RWPE2 (cell line): ENCODE results near the gene GCAT.

Experiments
- ATAC-seq: fragments of 200-7000 bp; cut with Tn5 transposase; 3 replicates; pipeline ENCODE4 v1.9.1; 2021; ENCODE audit warnings: low read depth
- DNase-seq: peaks from one replicate; pipeline ENCODE4 v3.0.0-alpha.2; 2020; ENCODE audit warnings: low spot score
- H3K27ac ChIP-seq: fragments of 450-650 bp; 2 replicates; pipeline ENCODE4 v1.5.1; 2017; ENCODE audit warnings: mild to moderate bottlenecking; ENCODE audit not compliant: poor library complexity, severe bottlenecking
- H3K27me3 ChIP-seq: fragments of 250-450 bp; sonication (Bioruptor Pico); 2 replicates; pipeline ENCODE4 v1.5.1; 2021; ENCODE audit warnings: mild to moderate bottlenecking, moderate library complexity; ENCODE audit not compliant: insufficient read depth, poor library complexity, severe bottlenecking
- H3K36me3 ChIP-seq: fragments of 250-450 bp; sonication (Bioruptor Pico); 2 replicates; pipeline ENCODE4 v1.5.1; 2020; ENCODE audit warnings: low read depth, mild to moderate bottlenecking, moderate library complexity
- H3K4me1 ChIP-seq: fragments of 250-450 bp; sonication (Bioruptor Pico); 2 replicates; pipeline ENCODE4 v1.5.1; 2021; ENCODE audit warnings: mild to moderate bottlenecking, moderate library complexity; ENCODE audit not compliant: insufficient read depth, poor library complexity, severe bottlenecking
- H3K4me3 ChIP-seq: fragments of 250-450 bp; sonication (Bioruptor Pico); 2 replicates; pipeline ENCODE4 v1.5.1; 2021; ENCODE audit warnings: mild to moderate bottlenecking, moderate library complexity; ENCODE audit not compliant: severe bottlenecking
- H3K9me3 ChIP-seq: fragments of 250-450 bp; sonication (Bioruptor Pico); 2 replicates; pipeline ENCODE4 v1.5.1; 2021; ENCODE audit warnings: mild to moderate bottlenecking, moderate library complexity; ENCODE audit not compliant: severe bottlenecking
- TF ChIP-seq, protein P1 (sequence below): fragments of 450-650 bp; IDR thresholded peaks from one replicate; pipeline ENCODE4 v1.5.1; 2017; ENCODE audit warnings: mild to moderate bottlenecking, moderate library complexity; ENCODE audit not compliant: poor library complexity, severe bottlenecking

Gene GCAT

DNA sequence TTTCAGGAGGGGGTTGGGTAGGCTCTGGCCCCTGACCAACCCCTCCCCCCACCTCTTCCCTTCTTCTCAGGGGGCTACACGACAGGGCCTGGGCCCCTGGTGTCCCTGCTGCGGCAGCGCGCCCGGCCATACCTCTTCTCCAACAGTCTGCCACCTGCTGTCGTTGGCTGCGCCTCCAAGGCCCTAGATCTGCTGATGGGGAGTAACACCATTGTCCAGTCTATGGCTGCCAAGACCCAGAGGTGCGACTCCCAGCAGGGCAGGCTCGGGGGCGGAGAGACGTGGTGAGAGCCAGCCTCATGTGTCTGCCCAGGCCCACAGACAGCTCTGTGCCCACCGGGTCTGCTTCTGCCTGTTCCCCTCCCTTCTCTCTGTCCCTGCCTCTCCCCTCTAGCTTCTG lies 7.9 kb downstream of the GCAT start:
- H3K4me3 ChIP-seq, result no peak overlapping the region
- ATAC-seq, result no peak

GRCh38 chr22:37816543-37817180 lies 8.9 kb downstream of the GCAT start:
- Histone ChIP-seq H3K27me3 (peaks cover 15% of the 10 kb centered on the region), H3K4me1 (no peaks in the 10 kb centered on the region), H3K36me3 (no peaks in the 10 kb centered on the region), H3K9me3 (no peaks in the 10 kb centered on the region), H3K27ac (no peak overlapping the region), H3K4me3 (no peak overlapping the region)
- TF ChIP-seq, protein P1, sequence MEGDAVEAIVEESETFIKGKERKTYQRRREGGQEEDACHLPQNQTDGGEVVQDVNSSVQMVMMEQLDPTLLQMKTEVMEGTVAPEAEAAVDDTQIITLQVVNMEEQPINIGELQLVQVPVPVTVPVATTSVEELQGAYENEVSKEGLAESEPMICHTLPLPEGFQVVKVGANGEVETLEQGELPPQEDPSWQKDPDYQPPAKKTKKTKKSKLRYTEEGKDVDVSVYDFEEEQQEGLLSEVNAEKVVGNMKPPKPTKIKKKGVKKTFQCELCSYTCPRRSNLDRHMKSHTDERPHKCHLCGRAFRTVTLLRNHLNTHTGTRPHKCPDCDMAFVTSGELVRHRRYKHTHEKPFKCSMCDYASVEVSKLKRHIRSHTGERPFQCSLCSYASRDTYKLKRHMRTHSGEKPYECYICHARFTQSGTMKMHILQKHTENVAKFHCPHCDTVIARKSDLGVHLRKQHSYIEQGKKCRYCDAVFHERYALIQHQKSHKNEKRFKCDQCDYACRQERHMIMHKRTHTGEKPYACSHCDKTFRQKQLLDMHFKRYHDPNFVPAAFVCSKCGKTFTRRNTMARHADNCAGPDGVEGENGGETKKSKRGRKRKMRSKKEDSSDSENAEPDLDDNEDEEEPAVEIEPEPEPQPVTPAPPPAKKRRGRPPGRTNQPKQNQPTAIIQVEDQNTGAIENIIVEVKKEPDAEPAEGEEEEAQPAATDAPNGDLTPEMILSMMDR, result no peak
- ATAC-seq, result no peak
- DNase-seq, result no peak

More for the DNA sequence above, 7.9 kb downstream of the GCAT start:
- Histone ChIP-seq H3K4me1 (no peaks in the 10 kb centered on the region), H3K27me3 (peaks cover 15% of the 10 kb centered on the region), H3K36me3 (no peaks in the 10 kb centered on the region), H3K9me3 (no peaks in the 10 kb centered on the region), H3K27ac (no peak overlapping the region)
- TF ChIP-seq, protein P1, result no peak
- no peak for DNase-seq

GRCh38 chr22:37817705-37818408 lies 10.1 kb downstream of the GCAT start:
- Histone ChIP-seq H3K27ac (no peak overlapping the region), H3K4me1 (no peaks in the 10 kb centered on the region), H3K27me3 (peaks cover 22% of the 10 kb centered on the region), H3K36me3 (no peaks in the 10 kb centered on the region), H3K9me3 (no peaks in the 10 kb centered on the region), H3K4me3 (no peak overlapping the region)
- TF ChIP-seq, protein P1, result peak; percentile 96
- ATAC-seq (peak; percentile 80), DNase-seq (no peak)

- Histone ChIP-seq H3K27ac (no peak overlapping the region), H3K4me1 (no peaks in the 10 kb centered on the region), H3K36me3 (no peaks in the 10 kb centered on the region), H3K27me3 (peaks cover 26% of the 10 kb centered on the region), H3K4me3 (no peak overlapping the region), H3K9me3 (no peaks in the 10 kb centered on the region)
- TF ChIP-seq, protein P1, result no peak
- peak; percentile 20 for ATAC-seq
- no peak for DNase-seq
Measured at GRCh38 chr22:37818409-37819104, 10.8 kb downstream of the GCAT start.
